HG03025 (cell line): ENCODE data around the gene EIF4A3.

Source experiments
- ATAC-seq: cut with Tn5 transposase; IDR thresholded peaks from one replicate; pipeline ENCODE4 v1.9.1; 2021; ENCODE audit warnings: mild to moderate bottlenecking, moderate library complexity; ENCODE audit not compliant: unreplicated experiment, low FRiP score

The EIF4A3 gene

DNA sequence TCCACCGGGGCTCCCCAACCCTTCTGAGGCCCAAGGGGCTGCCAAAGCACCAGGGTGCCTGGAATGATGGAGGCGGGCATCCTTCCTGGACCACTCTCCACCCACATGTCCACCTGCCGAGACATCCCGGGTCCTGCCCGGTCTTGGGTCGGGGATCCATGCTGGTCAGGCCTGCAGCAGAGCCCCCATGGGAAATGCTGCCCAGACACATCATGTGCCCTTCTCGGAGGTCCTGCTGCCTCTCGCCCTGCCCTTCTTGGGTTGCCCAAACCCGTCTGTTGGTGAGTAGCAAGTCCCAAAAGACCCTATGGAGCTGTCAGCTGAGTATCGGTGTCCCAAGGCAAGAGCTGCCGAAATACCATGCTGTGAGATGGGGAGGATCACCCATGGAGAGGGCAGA is 60.3 kb downstream of the EIF4A3 start:
- no peak for ATAC-seq

GRCh38 chr17:80086081-80086480 is 60.8 kb downstream of the EIF4A3 start:
- ATAC-seq = no peak

DNA sequence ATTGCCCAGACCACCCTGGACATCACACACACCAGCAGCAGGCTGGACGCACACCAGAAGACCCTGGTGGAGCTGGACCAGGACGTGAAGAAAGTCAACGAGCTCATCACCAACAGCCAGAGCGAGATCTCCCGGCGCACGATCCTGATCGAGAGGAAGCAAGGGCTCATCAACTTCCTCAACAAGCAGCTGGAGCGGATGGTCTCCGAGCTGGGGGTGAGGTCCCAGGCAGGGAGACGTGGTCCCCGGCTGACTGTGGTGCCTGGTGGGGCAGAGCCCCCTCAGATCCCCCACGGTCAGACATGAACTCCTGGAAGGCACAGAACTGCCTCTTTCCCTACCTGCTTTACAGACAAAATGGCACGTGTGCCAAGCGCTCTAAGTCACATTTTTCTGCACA is 62.2 kb downstream of the EIF4A3 start:
- ATAC-seq = no peak
